Large intestine (tissue), 3 donors: ENCODE measurements around the gene SAMD4B. TPM values are rescaled to one million over a fixed set of nuclear protein-coding genes. Genes with fewer than 3 reads are reported as not detected.

ENCODE experiments used
- DNase-seq, 2 donors: peaks; one replicate each; pipeline versions ENCODE4 v3.0.0 to v3.0.0-alpha.2; 2013
- H3K27ac ChIP-seq: one replicate; pipeline ENCODE4 v1.5.1; 2013; ENCODE audit warnings: low read length
- H3K27me3 ChIP-seq: 2 replicates; pipeline ENCODE4 v1.6.1; 2013; ENCODE audit warnings: low read length; ENCODE audit not compliant: control insufficient read depth, insufficient read depth
- H3K36me3 ChIP-seq: 2 replicates; pipeline ENCODE4 v1.6.1; 2013; ENCODE audit warnings: low read length; ENCODE audit not compliant: control insufficient read depth, insufficient read depth
- H3K4me1 ChIP-seq: one replicate; pipeline ENCODE4 v1.6.1; 2013; ENCODE audit warnings: low read length; ENCODE audit not compliant: control insufficient read depth, insufficient read depth
- H3K4me3 ChIP-seq: one replicate; pipeline ENCODE4 v1.5.1; 2013; ENCODE audit warnings: low read length
- H3K9me3 ChIP-seq: one replicate; pipeline ENCODE4 v1.6.1; 2013; ENCODE audit warnings: mild to moderate bottlenecking, low read depth, low read length, moderate library complexity; ENCODE audit not compliant: control insufficient read depth
- WGBS: methylation state at CpG from one replicate; pipeline ENCODE4 v1.1.5; 2013; ENCODE audit warnings: low lambda C conversion rate; ENCODE audit not compliant: insufficient coverage; 5-methylcytosine and 5-hydroxymethylcytosine counted together
- polyA plus RNA-seq: library from polyadenylated mRNA; unstranded; fragments of 120-200 nt; gene quantifications from one replicate; pipeline ENCODE4 v1.2.1, GENCODE V29; 2013

SAMD4B gene
- polyA plus RNA-seq, 1 donor, result 94.4 TPM

DNA sequence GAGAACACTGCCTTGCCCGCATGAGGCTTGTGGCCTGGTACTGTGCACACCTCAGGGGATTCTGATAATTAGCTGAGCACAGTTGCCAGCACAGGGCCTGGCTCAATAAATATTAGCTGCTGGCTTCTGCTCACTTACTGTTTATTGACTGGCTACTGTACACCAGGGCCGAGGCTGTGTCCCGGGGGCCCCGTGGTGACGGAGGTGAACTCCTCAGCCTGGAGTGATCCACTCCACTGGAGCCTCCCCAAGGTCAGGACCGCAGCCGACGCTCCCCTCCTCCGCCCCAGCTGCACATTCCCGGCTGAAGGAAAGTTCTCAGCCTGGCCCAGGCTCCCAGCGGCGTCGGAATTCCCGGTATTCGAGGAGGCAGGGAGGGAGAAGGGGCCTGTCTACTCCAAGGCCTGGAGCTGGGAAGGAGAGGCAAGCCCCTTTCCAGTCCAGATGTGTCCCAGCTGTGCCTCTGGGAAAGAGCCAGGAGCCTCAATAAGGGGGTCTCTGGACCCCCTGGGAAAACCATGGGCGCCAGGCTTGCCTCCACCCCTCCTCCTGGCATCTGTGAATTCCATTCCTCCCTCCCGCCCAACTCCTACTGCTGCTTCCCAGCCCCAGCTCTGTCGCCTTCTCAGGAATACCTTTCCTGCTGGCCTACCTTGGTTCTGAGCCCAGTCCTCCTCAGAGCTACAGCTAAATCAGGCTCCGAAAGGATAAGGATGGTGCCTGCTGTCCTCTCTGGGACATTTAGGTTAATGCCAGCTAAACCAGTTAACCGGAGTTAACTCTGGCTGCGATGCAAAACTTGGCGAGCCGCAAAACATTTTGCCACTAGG is 86.3 kb downstream of the SAMD4B start:
- WGBS, result no CpG with 5 or more reads among the region's 23 CpGs
- DNase-seq, result peak; percentile 71 to 75

GRCh38 chr19:39430675-39431593 is 88.7 kb downstream of the SAMD4B start:
- Histone ChIP-seq H3K36me3 (peaks cover 27% of the 10 kb centered on the region), H3K4me3 (no peak overlapping the region), H3K27ac (peak overlapping the region; percentile 25), H3K4me1 (peaks cover 16% of the 10 kb centered on the region), H3K9me3 (no peaks in the 10 kb centered on the region), H3K27me3 (no peaks in the 10 kb centered on the region)
- DNase-seq, result peak in 1 of 2 donors; percentile 45
- 60% methylated on average over 1 of the region's 25 CpGs for WGBS

More for the DNA sequence above, 86.3 kb downstream of the SAMD4B start:
- Histone ChIP-seq H3K27me3 (no peaks in the 10 kb centered on the region), H3K9me3 (no peaks in the 10 kb centered on the region), H3K4me3 (no peak overlapping the region), H3K4me1 (peaks cover 9% of the 10 kb centered on the region), H3K27ac (peak overlapping the region; percentile 46), H3K36me3 (peaks cover 23% of the 10 kb centered on the region)

GRCh38 chr19:39432677-39433025 is 90.4 kb downstream of the SAMD4B start:
- WGBS, result no CpG with 5 or more reads among the region's 8 CpGs
- no peak overlapping the region for H3K27ac ChIP-seq
- no peak overlapping the region for H3K4me3 ChIP-seq
- H3K27me3 ChIP-seq, result no peaks in the 10 kb centered on the region
- H3K9me3 ChIP-seq, result no peaks in the 10 kb centered on the region
- DNase-seq, result no peak
- H3K4me1 ChIP-seq, result peaks cover 25% of the 10 kb centered on the region
- H3K36me3 ChIP-seq, result peaks cover 27% of the 10 kb centered on the region

DNA sequence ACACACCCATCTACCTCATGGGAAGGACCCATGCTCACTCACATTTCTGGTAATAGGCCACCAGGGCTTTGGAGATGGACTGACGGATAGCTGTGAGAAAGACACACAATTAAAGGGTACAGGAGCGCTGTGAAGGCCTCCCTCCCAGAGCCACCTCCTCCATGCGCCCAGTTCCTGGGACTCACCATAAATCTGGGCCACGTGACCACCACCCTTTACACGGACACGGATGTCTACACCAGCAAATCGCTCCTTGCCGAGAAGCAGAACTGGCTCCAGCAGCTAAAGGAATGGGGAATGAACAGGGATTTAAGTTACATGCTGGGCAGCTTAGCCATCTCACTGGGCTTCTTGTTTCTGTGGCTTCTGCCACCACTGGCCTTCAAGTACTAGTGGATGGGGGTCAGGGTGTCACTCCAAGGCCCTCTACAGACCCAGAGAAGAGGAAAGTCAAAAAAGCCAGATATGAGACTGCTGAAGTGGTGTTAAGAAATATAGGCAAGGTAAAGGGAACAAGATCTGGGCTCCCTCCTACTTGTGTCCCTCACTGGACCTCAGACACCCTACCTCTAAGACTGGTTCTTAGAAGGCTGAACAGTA is 91.4 kb downstream of the SAMD4B start:
- no peak overlapping the region for H3K27ac ChIP-seq
- no CpG with 5 or more reads among the region's 8 CpGs for WGBS

DNA sequence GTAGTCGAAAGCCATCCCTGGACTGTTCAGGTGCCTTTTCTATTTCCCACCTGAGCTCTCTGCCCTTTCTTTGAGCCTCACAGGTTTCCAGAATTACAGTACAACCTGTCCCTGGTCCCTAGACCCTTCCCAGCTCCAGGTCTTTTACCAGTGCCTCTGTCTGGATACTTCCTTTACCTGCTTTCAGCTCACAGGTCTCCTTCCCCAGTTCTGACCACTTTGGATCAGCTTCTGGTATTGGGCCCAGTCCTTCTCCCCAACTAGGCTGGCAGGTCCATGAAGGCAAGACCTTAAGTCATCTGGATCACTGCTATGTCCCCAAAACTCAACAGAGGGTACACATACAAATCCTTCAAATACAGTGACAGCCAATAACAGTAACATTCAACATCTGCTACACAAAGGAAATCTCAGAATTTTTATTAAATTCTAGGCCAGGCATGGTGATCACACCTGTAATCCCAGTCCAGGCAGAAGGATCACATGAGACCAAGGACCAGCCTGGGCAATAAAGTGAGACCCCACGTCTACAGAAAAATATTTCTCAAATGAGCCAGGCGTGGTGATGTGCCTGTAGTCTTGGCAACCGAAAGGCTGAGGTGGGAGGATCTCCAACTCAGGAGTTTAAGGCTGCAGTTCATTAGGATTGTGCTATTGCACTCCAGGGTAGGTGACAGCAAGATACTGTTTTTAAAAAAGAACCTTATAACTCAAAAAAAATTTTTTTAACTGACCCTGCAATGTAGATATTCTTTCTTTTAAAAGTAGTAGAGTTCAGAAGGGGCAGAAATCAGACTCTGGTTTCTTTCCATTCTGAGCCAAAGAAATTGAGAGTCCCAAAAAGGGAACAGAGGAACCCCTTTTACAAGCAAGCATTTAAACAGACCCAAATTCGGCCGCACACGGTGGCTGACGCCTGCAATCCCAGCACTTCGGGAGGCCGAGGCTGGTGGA is 92.2 kb downstream of the SAMD4B start:
- peaks cover 18% of the 10 kb centered on the region for H3K4me1 ChIP-seq
- no peak for DNase-seq

More for the DNA sequence above, 91.4 kb downstream of the SAMD4B start:
- H3K36me3 ChIP-seq, result peaks cover 27% of the 10 kb centered on the region
- H3K4me3 ChIP-seq, result no peak overlapping the region
- no peaks in the 10 kb centered on the region for H3K9me3 ChIP-seq
- peaks cover 21% of the 10 kb centered on the region for H3K4me1 ChIP-seq
- no peaks in the 10 kb centered on the region for H3K27me3 ChIP-seq
- no peak for DNase-seq

More for the DNA sequence above, 92.2 kb downstream of the SAMD4B start:
- H3K27ac ChIP-seq, result no peak overlapping the region
- H3K36me3 ChIP-seq, result peaks cover 27% of the 10 kb centered on the region
- peak overlapping the region; percentile 65 for H3K4me3 ChIP-seq
- no peaks in the 10 kb centered on the region for H3K9me3 ChIP-seq
- WGBS, result no CpG with 5 or more reads among the region's 10 CpGs
- H3K27me3 ChIP-seq, result no peaks in the 10 kb centered on the region

Other genes with a start within 250 kb of the SAMD4B start
- 59.6 TPM for gene PAK4, start 216.6 kb upstream of the SAMD4B start, polyA plus RNA-seq
- gene NCCRP1, start 145.5 kb upstream of the SAMD4B start, polyA plus RNA-seq, result 0.33 TPM
- not detected for gene SYCN, start 138.2 kb upstream of the SAMD4B start, polyA plus RNA-seq
- gene IFNL3, start 97.4 kb upstream of the SAMD4B start, polyA plus RNA-seq, result not detected
- 0.04 TPM for gene IFNL4, start 93.6 kb upstream of the SAMD4B start, polyA plus RNA-seq
- gene IFNL2, start 74.0 kb upstream of the SAMD4B start, polyA plus RNA-seq, result not detected
- gene IFNL1, start 46.0 kb upstream of the SAMD4B start, polyA plus RNA-seq, result 0.06 TPM
- gene LRFN1, start 21.6 kb upstream of the SAMD4B start, polyA plus RNA-seq, result 1.3 TPM
- gene GMFG, start 6.4 kb upstream of the SAMD4B start, polyA plus RNA-seq, result 26.3 TPM
- gene PAF1, start 48.7 kb downstream of the SAMD4B start, polyA plus RNA-seq, result 42.4 TPM
- 24.3 TPM for gene MED29, start 49.0 kb downstream of the SAMD4B start, polyA plus RNA-seq
- gene ZFP36, start 64.4 kb downstream of the SAMD4B start, polyA plus RNA-seq, result 419 TPM
- gene PLEKHG2, start 70.2 kb downstream of the SAMD4B start, polyA plus RNA-seq, result 21.1 TPM
- 1,947 TPM for gene RPS16, start 93.5 kb downstream of the SAMD4B start, polyA plus RNA-seq
- gene SUPT5H, start 103.2 kb downstream of the SAMD4B start, polyA plus RNA-seq, result 119 TPM
- 62.7 TPM for gene TIMM50, start 138.4 kb downstream of the SAMD4B start, polyA plus RNA-seq
- gene DLL3, start 156.5 kb downstream of the SAMD4B start, polyA plus RNA-seq, result 0.90 TPM
- gene SELENOV, start 172.7 kb downstream of the SAMD4B start, polyA plus RNA-seq, result 0.19 TPM
- gene EID2B, start 190.4 kb downstream of the SAMD4B start, polyA plus RNA-seq, result 2.0 TPM
- gene EID2, start 197.7 kb downstream of the SAMD4B start, polyA plus RNA-seq, result 11.2 TPM